HepG2 (cell line): ENCODE results near the gene RNPEPL1. TPM values are rescaled to one million over a fixed set of nuclear protein-coding genes. Genes with fewer than 3 reads are reported as not detected.
A peak's percentile ranks its signal among the peaks of the same experiment; 100 is the strongest.

ENCODE experiments used
- CHD2 ChIP-seq: IDR thresholded peaks from 2 replicates; pipeline ENCODE4 v1.6.1; 2011; ENCODE audit warnings: low read depth, low read length, improper control_type of control experiment
- ETV6 ChIP-seq: sonication (generic); formaldehyde crosslinking; conservative IDR thresholded peaks from 2 replicates; pipeline ENCODE4 v1.4.0; 2020; ENCODE audit warnings: missing genetic modification reagents
- EZH2 ChIP-seq: conservative IDR thresholded peaks from 2 replicates; pipeline ENCODE4 v1.6.1; 2012; ENCODE audit warnings: mild to moderate bottlenecking, low read depth, low read length, moderate library complexity
- HDAC6 ChIP-seq: fragments of 200-600 bp; sonication (generic); IDR thresholded peaks from 2 replicates; pipeline ENCODE4 v1.7.0; 2017; ENCODE audit warnings: mild to moderate bottlenecking, antibody characterized with exemption, low read length, low read depth
- MIER2 ChIP-seq: IDR thresholded peaks from 2 replicates; pipeline ENCODE4 v1.6.1; 2016; ENCODE audit warnings: missing biosample characterization, missing genetic modification reagents
- NCOA1 ChIP-seq: sonication (generic); formaldehyde crosslinking; IDR thresholded peaks from 2 replicates; pipeline ENCODE4 v1.9.0; 2021; ENCODE audit warnings: missing genetic modification reagents
- NFE2L2 ChIP-seq: fragments of 150-350 bp; IDR thresholded peaks from 2 replicates; pipeline ENCODE4 v1.6.1; 2014; ENCODE audit warnings: low read length
- NFKBIZ ChIP-seq: IDR thresholded peaks from 2 replicates; pipeline ENCODE4 v1.6.1; 2018; ENCODE audit warnings: missing genetic modification reagents, missing compliant biosample characterization
- SIX1 ChIP-seq: sonication (generic); formaldehyde crosslinking; IDR thresholded peaks from 2 replicates; pipeline ENCODE4 v1.4.0; 2020; ENCODE audit warnings: missing genetic modification reagents, borderline replicate concordance
- TOPORS ChIP-seq: sonication (generic); formaldehyde crosslinking; IDR thresholded peaks from 2 replicates; pipeline ENCODE4 v1.8.0; 2023; ENCODE audit warnings: mild to moderate bottlenecking, missing genetic modification reagents
- YEATS2 ChIP-seq: sonication (generic); formaldehyde crosslinking; IDR thresholded peaks from 2 replicates; pipeline ENCODE4 v1.4.0; 2020; ENCODE audit warnings: missing genetic modification reagents, borderline replicate concordance
- ZNF337 ChIP-seq: sonication (generic); formaldehyde crosslinking; IDR thresholded peaks from 2 replicates; pipeline ENCODE4 v1.5.1; 2020; ENCODE audit warnings: missing genetic modification reagents, low read depth, mild to moderate bottlenecking, borderline replicate concordance
- ZNF7 ChIP-seq: IDR thresholded peaks from 2 replicates; pipeline ENCODE4 v1.6.1; 2016; ENCODE audit warnings: missing biosample characterization, missing genetic modification reagents
- ZNF775 ChIP-seq: sonication (generic); formaldehyde crosslinking; IDR thresholded peaks from 2 replicates; pipeline ENCODE4 v1.4.0; 2020; ENCODE audit warnings: missing genetic modification reagents, mild to moderate bottlenecking, moderate library complexity, borderline replicate concordance
- ZNF878 ChIP-seq: sonication (generic); formaldehyde crosslinking; IDR thresholded peaks from 2 replicates; pipeline ENCODE4 v1.8.1; 2023; ENCODE audit warnings: mild to moderate bottlenecking, missing genetic modification reagents, moderate library complexity
- polyA plus RNA-seq, 8 experiments: library from polyadenylated mRNA; depleted of rRNA in 3 of 8; stranded (reverse) in 7 of 8; unstranded in 1 of 8; fragments of >200 nt; fragmentation: Illumina TruSeq in 4 of 8; extraction: Trizol in 4 of 8; gene quantifications; 2 replicates each; pipeline versions ENCODE4 v1.2.1 to v1.2.3, GENCODE V29; 2011 to 2016; ENCODE audit warnings: low read depth in 4 of 8, missing spikeins in 1 of 8, mixed read lengths in 1 of 8; ENCODE audit not compliant: insufficient read depth in 1 of 8
- total RNA-seq, 5 experiments: library from RNA; depleted of rRNA; stranded (reverse); fragments of >200 nt; fragmentation: Illumina TruSeq; extraction: Trizol; gene quantifications; 2 replicates each; pipeline ENCODE4 v1.2.3, GENCODE V29; 2016; ENCODE audit warnings: low read depth in 1 of 5
- TF ChIP-seq, protein P1 (sequence below), 2 experiments: fragments of 450-650 bp in 1 of 2; sonication (generic) in 1 of 2; formaldehyde crosslinking in 1 of 2; IDR thresholded peaks; 2 replicates each; pipeline versions ENCODE4 v1.6.1 to v1.8.0; 2016 to 2022; ENCODE audit warnings: antibody characterized with exemption in 1 of 2, mild to moderate bottlenecking in 1 of 2, missing genetic modification reagents in 1 of 2
- TF ChIP-seq, protein P2 (sequence below): IDR thresholded peaks from 2 replicates; pipeline ENCODE4 v1.6.1; 2016; ENCODE audit warnings: missing compliant biosample characterization, missing genetic modification reagents, borderline replicate concordance
- TF ChIP-seq, protein P3 (sequence below): sonication (generic); formaldehyde crosslinking; IDR thresholded peaks from 2 replicates; pipeline ENCODE4 v1.5.1; 2020; ENCODE audit warnings: missing genetic modification reagents, mild to moderate bottlenecking, borderline replicate concordance

RNPEPL1 gene
- total and polyA plus RNA-seq, 2 of the 13 experiments (the other 11 are each of a cell fraction or from before 2014, with no cell fraction given) = 13.0 to 18.0 TPM

DNA sequence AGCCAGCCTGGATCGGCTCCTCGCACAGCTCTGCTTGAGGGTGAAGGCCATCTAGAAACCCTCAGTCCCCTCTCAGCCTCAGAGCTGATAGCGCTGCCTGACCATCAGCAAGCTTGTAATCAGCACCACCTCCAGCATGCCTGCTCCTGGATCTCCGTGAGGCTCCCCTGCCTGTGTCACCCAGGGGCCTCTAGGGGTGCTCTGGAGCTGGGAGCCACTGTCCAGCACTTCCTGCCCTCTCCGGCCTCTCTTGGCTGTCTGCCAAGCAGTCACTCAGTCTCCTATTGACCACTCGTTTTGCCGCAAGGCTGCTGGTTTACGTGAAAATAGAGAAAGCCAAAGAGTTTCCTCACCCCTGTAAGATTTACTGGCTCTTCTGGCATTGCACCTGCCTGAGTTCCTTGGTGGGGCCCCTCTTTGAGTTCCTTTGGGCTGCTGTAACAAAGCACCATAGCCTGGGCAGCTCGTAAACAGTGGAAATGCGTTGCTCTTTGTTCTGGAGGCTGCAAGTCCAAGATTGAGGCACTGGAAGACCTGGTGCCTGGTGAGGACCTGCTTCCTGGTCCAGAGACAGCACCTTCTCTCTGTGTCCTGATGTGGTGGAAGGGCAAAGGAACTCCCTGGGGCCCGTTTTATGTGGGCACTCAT is 36.1 kb downstream of the RNPEPL1 start (continued):
- TF ChIP-seq, protein P1, sequence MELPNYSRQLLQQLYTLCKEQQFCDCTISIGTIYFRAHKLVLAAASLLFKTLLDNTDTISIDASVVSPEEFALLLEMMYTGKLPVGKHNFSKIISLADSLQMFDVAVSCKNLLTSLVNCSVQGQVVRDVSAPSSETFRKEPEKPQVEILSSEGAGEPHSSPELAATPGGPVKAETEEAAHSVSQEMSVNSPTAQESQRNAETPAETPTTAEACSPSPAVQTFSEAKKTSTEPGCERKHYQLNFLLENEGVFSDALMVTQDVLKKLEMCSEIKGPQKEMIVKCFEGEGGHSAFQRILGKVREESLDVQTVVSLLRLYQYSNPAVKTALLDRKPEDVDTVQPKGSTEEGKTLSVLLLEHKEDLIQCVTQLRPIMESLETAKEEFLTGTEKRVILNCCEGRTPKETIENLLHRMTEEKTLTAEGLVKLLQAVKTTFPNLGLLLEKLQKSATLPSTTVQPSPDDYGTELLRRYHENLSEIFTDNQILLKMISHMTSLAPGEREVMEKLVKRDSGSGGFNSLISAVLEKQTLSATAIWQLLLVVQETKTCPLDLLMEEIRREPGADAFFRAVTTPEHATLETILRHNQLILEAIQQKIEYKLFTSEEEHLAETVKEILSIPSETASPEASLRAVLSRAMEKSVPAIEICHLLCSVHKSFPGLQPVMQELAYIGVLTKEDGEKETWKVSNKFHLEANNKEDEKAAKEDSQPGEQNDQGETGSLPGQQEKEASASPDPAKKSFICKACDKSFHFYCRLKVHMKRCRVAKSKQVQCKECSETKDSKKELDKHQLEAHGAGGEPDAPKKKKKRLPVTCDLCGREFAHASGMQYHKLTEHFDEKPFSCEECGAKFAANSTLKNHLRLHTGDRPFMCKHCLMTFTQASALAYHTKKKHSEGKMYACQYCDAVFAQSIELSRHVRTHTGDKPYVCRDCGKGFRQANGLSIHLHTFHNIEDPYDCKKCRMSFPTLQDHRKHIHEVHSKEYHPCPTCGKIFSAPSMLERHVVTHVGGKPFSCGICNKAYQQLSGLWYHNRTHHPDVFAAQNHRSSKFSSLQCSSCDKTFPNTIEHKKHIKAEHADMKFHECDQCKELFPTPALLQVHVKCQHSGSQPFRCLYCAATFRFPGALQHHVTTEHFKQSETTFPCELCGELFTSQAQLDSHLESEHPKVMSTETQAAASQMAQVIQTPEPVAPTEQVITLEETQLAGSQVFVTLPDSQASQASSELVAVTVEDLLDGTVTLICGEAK (IDR thresholded peaks at IDR 0.05) = no peak
- TF ChIP-seq, protein P1 (CRISPR knock-in tag; IDR thresholded peaks at IDR 0.05) = peak; percentile 61; the same call in 1 of the 2 replicates
- peak; percentile 79; the same call in 1 of the 2 replicates for TF ChIP-seq YEATS2 (CRISPR knock-in tag)
- no peak for TF ChIP-seq ZNF7 (CRISPR knock-in tag)
- TF ChIP-seq ZNF775 (CRISPR knock-in tag) = no peak
- no peak for TF ChIP-seq NCOA1 (CRISPR knock-in tag)
- TF ChIP-seq HDAC6 = no peak
- no peak for TF ChIP-seq EZH2
- TF ChIP-seq MIER2 (CRISPR knock-in tag) = peak; percentile 90
- peak; percentile 35; the same call in 1 of the 2 replicates for TF ChIP-seq SIX1 (CRISPR knock-in tag)
- TF ChIP-seq TOPORS (CRISPR knock-in tag) = 0 out of 2 replicates have a peak, but pooled peaks have one; percentile 44
- no peak; the same call in 1 of the 2 replicates for TF ChIP-seq ZNF337 (CRISPR knock-in tag)
- peak; percentile 66; the same call in 1 of the 2 replicates for TF ChIP-seq ZNF878 (CRISPR knock-in tag)
- no peak for TF ChIP-seq CHD2
- TF ChIP-seq NFKBIZ (CRISPR knock-in tag) = no peak
- TF ChIP-seq, protein P2, sequence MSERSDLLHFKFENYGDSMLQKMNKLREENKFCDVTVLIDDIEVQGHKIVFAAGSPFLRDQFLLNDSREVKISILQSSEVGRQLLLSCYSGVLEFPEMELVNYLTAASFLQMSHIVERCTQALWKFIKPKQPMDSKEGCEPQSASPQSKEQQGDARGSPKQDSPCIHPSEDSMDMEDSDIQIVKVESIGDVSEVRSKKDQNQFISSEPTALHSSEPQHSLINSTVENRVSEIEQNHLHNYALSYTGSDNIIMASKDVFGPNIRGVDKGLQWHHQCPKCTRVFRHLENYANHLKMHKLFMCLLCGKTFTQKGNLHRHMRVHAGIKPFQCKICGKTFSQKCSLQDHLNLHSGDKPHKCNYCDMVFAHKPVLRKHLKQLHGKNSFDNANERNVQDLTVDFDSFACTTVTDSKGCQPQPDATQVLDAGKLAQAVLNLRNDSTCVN (CRISPR knock-in tag) = no peak; the same call in 1 of the 2 replicates
- TF ChIP-seq NFE2L2 = no peak
- TF ChIP-seq, protein P3, sequence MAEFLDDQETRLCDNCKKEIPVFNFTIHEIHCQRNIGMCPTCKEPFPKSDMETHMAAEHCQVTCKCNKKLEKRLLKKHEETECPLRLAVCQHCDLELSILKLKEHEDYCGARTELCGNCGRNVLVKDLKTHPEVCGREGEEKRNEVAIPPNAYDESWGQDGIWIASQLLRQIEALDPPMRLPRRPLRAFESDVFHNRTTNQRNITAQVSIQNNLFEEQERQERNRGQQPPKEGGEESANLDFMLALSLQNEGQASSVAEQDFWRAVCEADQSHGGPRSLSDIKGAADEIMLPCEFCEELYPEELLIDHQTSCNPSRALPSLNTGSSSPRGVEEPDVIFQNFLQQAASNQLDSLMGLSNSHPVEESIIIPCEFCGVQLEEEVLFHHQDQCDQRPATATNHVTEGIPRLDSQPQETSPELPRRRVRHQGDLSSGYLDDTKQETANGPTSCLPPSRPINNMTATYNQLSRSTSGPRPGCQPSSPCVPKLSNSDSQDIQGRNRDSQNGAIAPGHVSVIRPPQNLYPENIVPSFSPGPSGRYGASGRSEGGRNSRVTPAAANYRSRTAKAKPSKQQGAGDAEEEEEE = no peak
- peak; percentile 82 for TF ChIP-seq ETV6
